GM20431 (cell line): Measurements from ENCODE around the gene LNX2.
"Not testable (repeated sequence)": the region's sequence is repeated elsewhere in the genome, so short reads cannot be mapped to it uniquely, and the experiment has no call there.

Source experiments
- in situ Hi-C: fragments of 300-500 bp; cut with MseI, MboI; formaldehyde crosslinking; loops from one replicate; pipeline ENCODE4 v1.15.0; 2020; ENCODE audit warnings: low sequenced_read_pairs; ENCODE audit not compliant: unreplicated experiment

The LNX2 gene

DNA sequence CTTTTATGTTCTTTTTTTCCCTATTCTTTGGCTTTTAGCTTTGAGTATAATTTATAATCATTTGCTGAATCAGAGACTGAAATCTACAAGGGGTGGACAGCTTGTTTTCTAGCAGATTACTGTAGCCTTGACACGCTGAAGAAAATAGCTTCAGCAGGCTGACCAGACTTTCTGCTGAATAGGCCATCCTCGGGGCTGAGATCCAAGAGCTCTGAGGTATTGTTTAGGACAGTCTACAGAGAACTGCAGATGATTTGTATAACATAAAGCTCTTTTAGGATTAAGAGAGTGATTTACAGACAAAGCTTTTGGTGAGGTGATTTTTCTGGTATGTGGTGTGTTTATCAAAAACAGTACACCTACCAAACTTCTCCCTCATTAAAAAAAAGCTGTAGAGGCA, 18.2 kb upstream of the LNX2 start:
- in situ Hi-C loops, result no loop called here

DNA sequence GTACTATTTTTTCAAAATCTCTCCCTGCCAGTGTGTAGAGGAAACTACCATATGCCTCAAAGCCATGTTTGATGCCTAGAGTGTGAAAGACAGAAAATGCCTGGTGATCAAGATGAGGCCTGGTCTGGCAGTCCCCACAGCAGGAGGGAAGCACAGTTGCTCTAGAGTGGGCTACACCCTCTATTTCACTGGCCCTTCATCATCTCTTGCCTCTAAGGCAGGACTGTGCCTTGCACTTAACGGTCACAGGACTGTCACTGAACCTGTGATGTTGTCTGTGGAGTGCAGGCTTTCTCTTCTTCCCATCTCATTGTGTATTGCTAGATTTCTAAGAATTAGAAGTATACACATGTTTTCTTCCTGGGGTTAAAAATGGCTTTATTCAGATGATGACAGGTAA, 17.7 kb upstream of the LNX2 start:
- in situ Hi-C loops, result no loop called here

DNA sequence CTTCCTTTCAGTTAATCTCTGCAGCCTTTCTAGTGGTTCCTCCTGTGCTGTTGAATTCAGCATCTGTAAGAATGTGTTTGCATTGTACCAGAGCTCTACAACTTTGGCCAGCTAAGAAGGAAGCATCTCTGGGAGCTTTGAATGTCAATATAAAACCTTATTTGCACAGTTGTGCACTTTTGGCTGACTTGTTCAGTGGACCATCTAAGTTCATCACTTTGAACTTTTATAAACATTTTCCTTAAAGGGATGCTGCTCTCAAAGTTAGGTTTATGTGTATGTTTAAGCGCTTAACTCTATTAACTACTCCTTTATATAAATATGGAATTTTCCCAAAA, 16.9 kb upstream of the LNX2 start:
- in situ Hi-C loops, result no loop called here

DNA sequence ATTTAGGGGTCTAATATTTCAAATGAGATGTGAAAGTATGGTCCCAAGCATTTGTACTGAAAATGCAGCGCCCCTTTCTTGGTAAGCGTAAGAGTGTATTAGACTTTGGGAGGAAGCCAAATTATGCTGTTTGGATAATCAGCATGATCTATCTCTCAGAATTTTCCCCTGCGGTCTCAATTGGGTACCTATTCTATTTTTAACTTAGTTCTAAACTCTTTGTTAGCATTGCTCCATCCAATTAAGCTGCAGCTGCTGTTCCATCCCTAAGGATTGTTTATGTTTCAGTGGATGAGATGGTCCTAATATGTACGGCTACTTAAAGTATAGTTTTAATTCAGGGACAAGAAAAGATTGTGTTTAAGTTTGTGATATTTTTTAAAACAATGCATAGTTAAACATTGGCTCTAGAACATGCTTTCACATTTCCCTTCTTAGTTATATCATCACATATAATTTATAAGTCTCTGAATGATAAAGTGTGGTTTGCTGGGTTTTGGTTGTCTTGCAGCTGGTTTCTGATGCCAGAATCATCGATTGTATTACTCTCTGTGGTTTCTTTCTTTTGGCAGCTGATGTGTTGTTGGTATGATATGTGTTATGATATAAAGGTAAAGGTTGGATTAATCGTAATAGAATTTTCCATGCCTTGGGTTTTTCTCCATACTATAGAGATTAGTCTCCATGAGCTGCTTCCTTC, 16.4 kb upstream of the LNX2 start:
- in situ Hi-C loops, result no loop called here

DNA sequence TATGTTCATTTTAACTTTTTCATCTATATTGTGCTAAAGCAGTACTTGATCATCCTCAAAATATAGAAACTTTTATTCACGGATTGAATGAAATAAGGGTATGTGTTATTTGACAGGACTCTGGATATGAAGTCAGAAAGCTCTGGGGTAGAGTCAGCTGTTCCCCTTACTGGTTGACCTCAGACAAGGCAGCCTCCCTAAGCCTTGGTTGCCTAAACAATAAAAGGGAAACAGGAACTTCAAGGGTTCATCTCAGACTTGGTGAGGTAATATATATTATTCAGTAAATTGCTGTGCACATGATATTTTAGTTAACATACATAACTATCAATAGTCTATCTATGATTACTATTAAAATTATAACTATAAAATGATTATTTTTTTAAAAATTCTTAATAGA, 14.9 kb upstream of the LNX2 start:
- in situ Hi-C loops, result no loop called here

DNA sequence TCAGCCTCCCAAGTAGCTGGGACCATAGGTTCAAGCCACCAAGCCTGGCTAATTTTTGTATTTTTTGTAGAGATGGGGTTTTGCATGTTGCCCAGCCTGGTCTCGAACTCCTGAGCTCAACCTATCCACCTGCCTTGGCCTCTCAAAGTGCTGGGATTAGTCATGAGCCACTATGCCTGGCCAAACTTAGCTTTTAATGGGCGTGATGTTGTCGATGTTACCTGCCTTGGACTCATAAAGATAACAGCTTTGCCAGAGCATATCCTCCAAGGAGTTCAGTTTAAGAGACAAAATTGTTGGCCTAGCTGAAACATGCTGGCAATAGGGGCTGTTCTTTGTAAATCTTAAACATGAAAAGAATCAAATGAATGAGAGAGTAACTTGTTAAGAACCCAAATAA, 14.5 kb upstream of the LNX2 start:
- in situ Hi-C loops, result no loop called here

DNA sequence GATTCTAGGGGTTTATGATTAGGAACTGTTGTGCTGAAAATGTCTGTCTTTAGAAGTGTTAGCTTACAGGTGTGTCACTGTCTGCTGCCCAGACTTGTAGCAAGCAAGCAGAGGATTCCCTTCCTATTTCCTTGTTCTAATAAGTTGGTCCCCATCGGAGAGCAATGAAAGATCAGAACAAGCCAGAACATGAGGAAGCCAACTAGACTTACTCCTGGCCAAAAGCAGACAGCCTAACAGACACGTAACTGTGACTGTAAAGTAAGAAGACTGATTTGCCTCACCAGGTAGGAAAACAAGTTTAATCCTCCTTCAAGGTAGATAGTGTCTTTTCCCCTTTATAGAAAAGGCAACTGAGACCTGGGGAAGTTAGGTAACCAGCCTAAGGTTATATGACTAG, 13.9 kb upstream of the LNX2 start:
- in situ Hi-C loops, result no loop called here

DNA sequence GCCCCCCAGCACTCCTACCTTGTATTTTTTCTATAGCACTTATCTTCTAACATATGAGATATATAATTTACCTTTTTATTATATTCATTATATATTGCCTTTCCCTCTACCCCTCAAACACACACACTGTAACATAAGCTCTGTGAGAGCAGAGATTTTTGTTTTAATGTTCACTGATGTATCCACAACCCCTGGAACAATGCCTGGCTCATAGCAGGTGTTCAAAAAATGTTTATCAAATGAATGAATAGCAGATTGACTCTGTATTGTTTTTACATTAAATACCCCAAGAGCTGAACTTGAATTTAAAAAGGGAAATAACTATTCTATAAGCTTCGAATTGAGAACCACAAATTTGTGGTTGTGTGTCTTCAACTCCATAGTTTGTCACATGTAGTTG, 12.3 kb upstream of the LNX2 start:
- in situ Hi-C loops, result no loop called here

DNA sequence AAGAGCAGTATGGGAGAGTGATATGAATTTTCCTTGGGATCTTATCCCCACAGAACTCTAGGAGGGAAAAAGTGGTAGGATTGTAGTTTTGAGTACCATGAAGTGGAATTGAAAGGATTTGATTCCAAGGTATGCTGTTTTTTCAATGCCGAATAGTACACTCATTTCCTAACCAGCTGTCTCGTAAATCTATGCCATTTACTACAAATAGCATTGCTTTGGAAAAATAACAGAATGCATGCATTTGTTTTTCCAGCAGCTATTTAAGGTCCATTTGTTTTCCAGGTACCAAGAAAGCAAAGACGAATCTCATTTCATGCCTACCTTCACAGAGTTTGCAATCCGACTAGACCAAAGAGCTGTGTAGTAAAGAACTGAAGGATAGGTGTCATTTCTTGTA, 11.9 kb upstream of the LNX2 start:
- in situ Hi-C loops, result no loop called here

DNA sequence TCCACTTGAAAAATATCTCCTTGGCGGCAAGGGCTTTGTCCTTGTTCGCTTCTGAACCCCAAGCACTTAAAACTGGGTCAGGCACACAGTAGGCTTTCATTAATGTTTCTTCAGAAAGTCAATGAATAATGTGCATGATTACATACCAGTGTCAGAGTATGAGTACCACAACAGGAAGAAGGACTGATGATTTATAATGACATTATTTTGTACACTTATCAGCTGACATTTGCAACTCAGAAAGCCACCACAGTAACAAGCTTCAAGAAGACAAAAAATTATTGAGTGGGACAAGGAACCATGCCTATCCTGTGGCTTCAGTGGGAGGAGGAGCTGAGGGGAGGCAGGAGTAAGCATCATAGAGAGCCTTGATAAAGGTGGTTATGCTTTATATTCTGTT, 11.3 kb upstream of the LNX2 start:
- in situ Hi-C loops, result no loop called here

DNA sequence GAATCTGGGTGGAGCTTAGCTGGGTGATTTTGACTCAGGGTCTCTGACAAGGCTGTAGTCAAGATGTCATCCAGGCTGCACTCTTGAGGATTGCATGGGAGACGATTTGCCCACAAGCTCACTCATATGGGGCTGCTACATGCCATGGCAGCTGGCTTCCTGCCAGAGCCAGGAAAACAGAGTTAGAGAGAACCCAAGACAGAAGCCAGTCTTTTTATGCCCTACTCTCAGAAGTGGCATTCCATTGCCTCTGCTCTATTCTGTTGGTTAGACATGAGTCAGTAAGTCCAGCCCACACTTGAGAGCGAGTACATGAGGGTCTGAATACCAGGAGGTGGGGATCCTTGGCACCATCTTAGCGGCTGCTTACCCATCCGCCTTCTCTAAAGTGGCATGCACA, 10.8 kb upstream of the LNX2 start:
- in situ Hi-C loops, result no loop called here

DNA sequence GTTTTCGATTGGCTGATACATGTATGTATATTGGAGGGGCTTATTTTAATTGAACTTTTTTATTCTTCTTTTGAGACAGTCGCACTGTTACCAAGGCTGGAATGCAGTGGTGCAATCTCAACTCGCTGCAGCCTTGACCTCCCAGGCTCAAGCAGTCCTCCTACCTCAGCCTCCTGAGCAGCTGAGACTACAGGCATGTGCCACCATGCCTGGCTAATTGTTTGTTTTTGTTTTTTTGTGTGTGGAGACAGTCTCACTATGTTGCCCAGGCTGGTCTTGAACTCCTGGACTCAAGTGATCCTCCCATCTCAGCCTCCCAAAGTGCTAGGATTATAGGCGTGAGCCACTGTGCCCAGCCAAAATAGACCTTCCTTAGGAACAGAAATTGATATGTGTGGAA, 8.4 kb upstream of the LNX2 start:
- in situ Hi-C loops, result not testable (repeated sequence)

DNA sequence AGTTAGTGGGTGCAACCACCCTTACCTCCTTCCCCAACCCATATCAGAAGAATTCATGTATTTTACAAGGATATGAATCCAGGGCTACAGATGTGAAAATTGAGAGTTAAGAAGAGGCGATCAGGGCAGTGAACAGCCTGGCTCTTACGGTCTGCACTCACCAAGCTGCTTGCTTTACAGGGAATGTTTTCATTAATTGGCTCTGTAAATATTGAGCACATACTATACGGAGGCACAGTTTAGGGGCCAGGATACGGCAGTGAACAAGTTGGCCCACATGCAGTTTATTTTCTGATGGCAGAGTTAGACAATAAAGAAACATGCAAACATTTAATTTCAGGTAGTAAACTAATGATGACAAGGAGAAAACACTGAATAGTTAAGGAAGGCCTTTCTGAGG, 7.8 kb upstream of the LNX2 start:
- in situ Hi-C loops, result no loop called here

DNA sequence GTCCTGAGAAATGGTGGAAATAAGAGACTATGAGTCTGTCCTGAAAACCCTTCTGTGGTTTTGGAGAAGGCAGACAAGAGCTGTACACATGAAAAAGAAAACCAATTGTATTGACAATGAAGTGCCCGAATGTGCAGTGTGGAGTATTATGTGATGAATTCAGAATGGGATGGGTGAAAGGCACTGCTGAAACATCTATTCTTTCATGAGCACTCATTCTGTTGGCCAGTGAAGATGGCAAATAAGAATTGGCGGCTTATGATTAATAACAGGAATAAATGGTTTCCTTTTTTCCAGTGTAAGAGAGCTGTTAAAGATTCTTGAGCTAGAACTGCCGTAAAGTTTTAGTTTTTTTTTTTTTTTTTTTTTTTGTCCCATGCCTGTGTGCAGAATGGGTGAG, 7.1 kb upstream of the LNX2 start:
- in situ Hi-C loops, result no loop called here

DNA sequence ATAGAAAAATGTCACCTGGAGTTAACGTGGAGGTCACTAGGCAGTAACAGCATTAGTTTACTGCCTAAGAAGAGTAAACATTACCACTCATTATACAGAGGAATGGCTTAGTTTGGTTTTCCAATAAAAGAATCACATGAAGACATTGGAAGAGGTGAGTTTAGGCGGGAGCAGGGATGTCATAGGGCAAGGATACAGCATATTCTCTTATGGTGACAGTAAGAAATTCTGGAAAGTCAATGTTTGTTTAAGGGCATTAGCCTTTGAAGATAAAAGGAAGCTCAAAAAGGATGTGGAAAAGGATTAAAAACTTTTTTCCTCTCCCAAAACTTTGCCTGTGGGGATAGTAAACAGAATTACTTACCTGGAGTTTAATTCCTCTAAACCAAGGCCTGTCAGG, 5.5 kb upstream of the LNX2 start:
- in situ Hi-C loops, result no loop called here

DNA sequence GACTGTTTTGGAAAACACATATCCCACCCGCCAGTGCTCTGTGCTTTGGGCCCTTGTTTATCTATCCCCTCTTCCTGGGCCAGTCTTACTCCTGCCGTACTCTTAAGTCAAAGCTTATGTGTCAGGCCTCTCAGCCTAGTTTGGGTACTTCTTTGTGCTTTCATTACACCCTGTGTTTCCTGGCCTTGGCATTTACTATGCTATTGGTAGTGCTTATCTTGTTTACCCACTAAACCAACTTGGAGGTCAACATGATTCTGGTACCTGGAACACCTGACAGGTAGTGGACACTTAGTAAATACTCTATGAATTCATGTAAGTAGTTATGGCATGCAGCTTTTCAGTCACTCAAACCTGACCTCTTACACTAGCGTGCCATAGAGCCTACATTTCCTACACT, 3.7 kb upstream of the LNX2 start:
- in situ Hi-C loops, result no loop called here

DNA sequence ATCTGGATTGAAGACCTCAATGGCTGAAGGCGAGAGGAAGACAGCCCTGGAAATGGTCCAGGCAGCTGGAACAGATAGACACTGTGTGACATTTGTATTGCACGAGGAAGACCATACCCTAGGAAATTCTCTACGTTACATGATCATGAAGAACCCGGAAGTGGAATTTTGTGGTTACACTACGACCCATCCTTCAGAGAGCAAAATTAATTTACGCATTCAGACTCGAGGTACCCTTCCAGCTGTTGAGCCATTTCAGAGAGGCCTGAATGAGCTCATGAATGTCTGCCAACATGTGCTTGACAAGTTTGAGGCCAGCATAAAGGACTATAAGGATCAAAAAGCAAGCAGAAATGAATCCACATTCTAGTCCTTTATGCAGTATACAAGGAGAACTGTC, 2.6 kb upstream of the LNX2 start:
- in situ Hi-C loops, result no loop called here

DNA sequence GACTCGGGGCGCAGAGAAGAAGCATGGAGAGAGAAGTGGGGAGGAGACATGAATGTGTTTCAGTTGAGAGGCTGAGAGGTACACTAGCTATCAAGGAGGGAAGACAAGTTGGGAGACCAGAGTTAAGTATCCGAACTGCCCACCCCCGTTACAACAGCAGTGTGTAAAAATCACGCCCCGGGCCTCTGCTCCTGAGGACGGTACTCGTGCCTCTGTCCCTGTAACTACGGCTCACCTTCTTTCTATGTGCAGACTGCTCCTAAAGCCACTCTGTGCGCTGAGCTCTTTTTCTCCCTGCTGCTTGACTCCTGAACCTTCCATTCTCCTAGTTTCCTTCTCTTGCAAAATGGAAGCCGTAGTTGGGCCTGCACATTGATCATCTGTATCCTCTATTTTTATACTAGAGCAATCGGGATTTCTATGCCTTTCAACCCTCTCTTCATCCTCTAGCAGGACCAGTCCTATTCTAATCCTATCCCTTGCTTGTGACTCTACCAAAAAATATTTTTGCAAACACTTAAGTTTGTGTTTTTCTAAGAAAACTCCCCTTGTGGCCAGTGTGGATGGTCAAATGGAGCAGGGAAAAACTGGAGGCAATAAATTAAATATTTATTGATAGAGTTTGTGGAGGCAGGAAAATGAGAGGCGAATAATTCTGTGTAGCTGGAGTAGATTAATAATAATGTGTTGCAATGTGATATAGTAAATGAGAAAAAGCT, 1.9 kb upstream of the LNX2 start:
- in situ Hi-C loops, result no loop called here

DNA sequence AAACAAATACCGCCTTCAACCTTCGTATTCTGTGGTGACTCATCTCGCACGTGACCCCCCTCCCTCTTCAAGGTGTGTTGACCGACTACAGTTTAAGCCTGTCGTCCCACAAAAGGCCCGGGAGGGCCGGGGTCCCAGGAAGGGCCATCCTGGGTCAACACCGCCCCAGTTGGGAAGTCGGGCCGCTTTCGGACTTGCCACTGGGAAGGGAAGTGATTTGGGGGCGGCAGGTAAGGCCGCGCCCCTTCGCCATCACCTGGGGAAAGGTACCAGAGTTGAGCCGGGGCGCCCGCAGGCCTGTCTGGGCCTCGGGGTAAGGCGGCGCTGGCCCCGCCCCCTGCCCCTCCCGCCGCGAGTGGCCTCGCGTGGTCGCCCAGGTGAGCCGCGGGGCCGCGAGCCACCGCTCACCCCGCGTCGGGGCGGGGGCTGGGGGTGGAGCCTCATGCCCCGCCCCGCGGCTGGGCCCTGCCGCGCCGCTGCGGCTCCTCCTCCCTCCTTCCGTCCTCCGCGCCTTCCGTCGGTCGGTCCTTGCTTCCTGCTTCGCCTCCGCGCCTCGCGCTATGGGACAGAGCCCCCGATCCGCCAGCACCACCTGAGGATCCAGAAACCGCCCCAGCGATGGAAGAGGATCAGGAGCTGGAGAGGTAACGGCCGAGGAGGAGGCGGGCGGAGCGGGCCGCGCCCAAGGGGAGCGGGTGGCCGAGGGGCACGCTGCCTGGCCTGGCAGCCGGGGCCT, 1.2 kb upstream of the LNX2 start, which contains the start of gene POLR1D:
POLR1D (plus strand) TSS at position 527 of the 736 bp plus-strand sequence; CDS start at position 619, 92 bp downstream.
- in situ Hi-C loops, result no loop called here

DNA sequence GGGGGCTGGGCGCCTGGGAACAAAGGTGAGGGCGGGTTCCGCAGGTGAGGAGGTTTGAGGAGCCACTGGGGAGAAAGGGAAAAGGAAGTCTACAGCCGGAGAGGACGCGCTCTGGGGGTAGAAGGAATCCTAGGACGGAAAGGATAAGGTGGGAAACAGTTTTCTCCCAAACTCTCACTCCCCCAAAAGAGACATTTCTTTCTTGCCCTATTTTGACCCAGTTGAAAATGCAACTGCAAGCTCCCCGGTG, 712 bp upstream of the LNX2 start:
- in situ Hi-C loops, result no loop called here

DNA sequence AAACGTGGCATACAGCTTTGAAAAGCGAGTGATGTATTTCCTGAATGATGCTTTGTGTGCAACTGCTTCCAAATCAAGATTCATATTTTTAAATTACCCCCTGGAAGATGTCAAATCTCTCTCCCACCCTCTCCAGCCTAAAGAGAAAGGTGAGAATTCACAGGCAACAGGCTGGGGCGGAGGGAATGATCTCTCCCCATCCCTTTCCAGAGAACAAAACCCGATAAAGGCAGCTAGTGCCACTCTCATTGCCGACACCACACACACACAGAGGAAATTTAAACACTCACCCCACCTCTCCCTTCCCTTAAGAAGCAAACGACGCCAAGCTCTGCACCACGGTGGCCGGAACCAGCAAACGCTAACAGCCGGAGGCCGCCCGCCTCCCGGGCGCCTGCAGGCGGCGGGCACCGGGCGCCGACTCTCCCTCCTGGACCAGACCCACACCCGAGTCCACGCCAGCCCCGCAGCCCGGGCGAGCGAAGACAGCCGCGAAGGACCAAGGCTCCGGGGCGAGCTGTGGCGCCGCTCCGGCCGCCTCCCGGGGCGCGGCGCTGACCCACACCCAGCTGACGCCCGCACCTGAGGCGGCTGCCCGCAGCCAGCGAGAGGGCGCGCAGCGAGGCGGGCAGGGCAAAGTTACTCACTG, 477 bp downstream of the LNX2 start:
- in situ Hi-C loops, result no loop called here
